Activated CD4-positive, CD25-positive, alpha-beta regulatory T cell treated with anti-CD3 and anti-CD28 coated beads, Interleukin-2, amount 50 U/mL, for 24 hours (primary cell): ENCODE data around the gene HOXA5.

Experiments used
- ATAC-seq, 2 donors: fragments of 150-1000 bp; cut with Tn5 transposase; one replicate each; pipeline ENCODE4 v1.10.0; 2021; ENCODE audit warnings: mild to moderate bottlenecking in 1 of 2, moderate library complexity in 1 of 2

Gene HOXA5

DNA sequence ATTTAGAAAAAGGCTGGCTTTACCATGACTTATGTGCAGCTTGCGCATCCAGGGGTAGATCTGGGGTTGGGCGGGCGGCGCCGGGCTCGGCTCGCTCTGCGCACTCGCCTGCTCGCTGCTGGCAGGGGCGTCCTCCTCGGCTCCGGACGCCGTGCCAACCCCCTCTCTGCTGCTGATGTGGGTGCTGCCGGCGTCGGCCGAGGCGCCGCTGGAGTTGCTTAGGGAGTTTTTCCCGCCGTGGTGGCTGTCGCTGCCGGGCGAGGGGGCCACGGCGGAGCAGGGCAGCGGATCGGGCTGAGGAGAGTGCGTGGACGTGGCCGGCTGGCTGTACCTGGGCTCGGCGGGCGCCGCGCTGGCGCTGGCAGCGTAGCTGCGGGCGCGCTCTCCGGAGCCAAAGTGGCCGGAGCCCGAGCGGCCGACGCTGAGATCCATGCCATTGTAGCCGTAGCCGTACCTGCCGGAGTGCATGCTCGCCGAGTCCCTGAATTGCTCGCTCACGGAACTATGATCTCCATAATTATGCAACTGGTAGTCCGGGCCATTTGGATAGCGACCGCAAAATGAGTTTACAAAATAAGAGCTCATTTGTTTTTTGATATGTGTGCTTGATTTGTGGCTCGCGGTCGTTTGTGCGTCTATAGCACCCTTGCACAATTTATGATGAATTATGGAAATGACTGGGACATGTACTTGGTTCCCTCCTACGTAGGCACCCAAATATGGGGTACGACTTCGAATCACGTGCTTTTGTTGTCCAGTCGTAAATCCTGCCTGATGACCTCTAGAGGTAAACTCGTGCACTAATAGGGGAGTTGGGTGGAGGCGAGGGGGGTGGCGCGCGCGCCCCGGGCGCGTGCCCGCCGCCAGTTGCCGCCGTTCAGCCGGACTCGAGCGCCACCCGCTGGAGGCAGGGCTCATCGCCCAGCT is at the start of gene HOXA5:
Gene HOXA5 (minus strand): TSS at position 659 of the 927 bp plus-strand sequence. CDS start 74 bp downstream, at position 585.
- ATAC-seq, result no peak

DNA sequence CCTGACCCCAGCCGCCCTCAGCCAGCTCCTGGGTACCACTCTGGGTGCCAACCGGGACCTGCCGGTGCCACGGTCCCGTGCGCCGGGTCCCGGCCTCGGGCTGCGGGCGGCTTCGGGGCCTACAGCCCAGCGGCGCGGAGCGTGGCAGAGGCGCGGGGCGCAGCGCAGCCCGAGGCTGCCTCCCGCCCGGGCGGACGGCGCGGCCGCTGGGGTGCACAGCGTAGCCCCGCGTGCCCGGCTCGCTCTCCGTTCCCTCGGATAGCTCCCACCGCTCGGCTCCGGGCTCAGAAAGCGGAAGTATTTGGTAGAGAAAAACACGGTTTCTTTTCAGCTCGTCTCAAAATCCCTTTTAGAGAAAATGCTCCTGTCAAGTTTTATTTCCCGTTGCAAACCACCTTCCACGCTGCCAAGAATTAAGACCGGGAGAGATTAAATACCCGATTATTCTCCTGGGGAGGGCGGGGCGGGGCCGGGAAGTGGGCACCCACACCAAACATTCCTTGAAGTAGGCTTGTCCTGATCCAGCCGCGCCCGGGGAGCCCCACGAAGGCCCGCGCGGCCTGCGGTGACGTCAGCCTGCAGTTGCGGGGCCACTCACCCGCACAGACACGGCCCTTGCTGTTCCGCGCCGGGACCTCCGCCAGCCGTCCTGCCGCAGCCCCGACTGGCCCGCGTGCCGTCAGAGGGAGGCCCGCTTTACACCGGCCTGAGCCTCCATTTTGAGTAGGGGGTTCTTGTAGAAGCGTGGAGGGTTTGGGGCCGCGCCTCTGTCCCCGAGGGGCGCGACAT is 49.3 kb upstream of the HOXA5 start:
- ATAC-seq, result peak; percentile 36 to 57

DNA sequence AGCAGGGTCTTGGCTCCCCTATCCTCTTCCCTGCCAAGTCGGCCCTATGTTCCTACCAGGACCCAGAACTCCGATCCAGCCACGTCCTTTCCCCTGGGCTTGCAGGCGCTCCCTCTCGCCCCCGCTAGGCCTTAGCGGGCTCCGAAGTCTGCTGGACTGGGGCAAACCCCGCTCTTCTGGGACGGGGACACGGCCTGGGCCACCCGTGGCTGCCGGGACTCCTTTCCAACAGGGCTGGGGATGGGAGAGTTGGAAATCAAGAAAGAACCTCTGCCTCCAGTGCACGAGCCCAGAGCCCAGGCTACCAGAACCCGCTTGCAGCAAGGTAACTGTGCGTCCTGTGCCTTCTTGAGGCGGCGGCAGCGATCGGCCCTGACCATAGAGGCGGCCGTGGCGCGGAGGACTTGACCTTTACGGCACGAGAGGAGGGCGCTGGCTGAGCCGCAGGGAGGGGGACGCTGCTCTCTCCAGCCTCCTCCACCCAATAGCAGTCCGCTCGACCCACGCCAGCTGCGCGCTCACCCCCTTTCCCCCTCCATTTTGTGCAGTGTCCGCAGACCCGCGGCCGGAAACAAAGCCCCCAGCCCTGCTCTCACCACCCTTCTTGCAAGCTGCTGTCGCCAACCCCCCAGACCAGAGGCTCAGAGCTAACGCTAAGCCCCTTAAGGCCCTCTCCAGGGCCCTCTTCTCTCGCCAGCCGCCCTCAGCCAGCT is 48.5 kb upstream of the HOXA5 start:
- ATAC-seq, result no peak

GRCh38 chr7:27191161-27191731 is 47.8 kb upstream of the HOXA5 start:
- no peak for ATAC-seq

DNA sequence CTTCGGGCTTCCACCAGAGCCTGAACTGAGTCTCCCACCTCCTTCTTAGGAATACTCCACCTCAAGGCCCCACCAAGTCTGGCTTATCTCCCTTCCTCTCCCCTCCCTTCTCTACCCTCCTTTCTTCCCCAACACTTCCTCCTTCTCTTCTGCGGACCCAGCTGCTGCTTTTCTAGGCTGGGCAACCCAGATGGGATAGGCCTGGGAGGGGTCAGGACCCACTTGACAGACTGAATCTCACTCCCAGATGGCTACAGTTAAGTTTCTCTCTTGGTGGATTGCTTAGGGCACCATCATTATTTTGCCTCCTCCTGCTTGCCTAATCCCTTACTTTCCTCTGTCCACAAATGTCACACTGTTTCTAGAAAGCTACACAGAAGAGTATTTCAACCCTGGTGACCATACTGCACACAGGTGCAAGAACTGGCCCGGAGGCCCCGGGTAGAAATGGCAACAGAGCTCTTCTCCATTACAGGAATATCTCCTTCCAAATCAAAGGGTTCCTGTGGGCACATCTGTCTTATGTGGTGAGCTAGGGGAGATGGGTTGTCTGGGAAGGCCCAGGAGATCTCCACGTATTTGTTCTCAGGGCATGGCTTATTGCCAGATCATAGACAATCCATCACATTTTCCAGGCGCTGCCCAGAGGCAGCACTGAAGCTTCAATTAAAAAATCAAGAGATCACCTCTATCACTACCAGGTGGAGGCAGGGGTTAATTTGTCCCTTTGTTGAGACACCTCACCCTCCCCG is 46.7 kb upstream of the HOXA5 start:
- no peak for ATAC-seq

DNA sequence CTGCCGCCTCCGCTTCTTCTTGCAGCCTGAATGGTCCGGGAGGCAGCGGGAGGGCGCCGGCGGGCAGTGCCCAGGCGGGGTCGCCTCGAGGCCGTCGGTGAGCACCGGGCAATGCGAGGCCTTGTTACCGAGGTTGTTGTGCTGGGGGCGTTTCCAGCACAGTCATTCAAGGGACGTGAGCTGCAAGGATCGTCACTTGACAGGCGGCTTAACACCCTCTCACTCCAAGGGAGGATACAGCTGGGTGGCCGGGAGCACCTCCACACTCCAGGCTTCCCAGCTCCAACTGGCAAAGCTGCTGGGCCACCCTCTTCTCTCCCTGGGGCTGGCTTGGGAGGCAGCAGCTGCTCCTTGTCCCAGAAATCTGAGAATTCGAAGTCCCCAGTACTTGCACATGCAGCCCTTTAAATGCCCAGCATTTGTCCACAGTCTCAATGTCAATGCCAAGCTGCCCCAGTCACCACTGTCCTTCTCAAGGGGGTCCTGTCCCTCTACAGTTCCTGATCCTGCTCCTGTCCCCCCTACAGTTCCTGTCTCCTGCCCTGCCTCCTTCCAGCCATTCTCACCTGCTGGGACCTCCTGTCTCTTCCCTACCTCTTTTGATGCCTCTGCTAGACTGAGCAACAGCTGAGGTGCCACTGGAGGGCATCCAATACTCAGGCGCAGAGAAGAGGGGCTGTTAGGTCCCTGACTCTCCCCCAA is 46.0 kb upstream of the HOXA5 start:
- no peak for ATAC-seq

DNA sequence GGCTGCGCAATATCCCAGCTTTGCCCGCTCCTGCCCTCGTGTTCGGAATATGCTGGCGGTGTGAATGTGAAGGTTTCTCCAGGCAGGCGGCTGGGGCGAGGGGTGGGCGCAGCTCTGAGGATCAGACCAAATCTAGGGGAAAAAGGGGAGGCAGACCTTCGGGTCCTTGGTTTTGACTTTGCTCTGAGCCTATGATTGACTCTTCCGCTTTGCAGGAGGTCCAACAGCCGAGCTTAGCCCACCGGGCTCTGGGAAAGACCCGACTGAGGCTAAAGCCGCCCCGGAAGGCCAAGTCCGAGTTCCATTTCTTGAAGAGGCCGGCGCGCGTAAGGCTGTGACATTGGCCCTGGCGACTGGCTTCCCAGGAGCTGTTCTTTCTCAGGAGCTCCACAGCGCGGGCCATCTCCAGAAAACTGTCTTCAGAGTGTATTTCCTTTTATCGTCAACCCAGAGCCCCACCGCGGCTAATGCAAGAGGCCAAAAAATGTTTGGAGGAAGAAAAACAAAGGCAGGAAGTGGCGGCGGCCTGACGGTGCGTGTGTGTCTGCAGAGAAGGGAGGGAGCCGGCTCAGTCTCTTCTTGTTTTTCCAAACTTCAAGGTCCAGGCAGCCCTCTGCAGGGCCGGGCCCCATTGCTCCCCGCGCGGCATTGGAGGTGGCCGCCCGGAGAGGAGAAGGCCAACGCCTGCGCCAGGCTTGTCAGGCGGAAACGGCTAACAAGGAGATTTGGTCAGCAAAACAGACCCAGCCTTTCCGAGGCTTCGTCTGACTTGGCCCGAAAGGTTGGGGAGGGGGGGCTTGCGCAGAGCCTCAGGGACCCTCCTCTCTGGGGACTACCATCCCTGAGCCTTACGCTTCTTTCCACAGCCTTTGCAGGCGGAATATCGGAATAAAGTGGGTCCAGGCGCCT is 45.2 kb upstream of the HOXA5 start:
- no peak for ATAC-seq

GRCh38 chr7:27187475-27188385 is 44.2 kb upstream of the HOXA5 start:
- no peak for ATAC-seq

DNA sequence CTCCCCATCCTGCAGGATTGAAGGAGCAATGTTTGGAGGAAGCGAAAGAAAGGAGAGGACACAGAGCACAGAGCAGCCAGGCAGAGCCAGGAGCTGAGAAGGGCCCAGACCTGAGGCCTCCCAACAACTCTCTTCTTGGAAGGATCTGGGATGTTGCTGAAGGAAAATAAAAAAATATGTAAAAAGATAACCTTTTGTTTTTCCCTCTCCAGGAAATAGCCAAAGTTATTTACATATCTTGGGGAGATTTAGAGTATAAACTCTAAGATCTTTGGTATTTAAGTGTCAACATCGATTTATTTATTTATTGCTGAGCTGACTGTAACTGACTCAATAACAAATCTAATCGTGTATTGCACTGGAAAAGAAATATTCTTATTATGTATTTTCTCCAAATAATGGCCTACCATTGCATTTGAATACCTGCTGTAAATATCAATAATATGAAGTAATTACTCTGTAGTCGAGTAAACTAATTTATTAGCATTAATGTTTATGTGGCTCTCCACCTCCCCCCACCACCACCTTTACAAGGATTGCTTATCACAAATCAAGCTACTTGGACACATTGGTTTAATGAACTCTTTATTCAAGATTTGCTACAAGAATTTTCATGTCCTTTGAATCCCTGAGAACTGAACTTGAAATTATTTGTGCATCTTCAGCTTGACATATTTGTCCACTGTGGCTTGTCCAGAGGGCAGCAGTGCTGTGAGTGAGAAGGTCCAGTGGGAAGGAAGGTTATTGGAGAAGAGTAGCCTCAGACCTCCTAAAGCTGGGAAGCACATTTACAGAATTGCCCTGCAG is 43.4 kb upstream of the HOXA5 start:
- ATAC-seq, result no peak

- ATAC-seq, result no peak
These were observed 42.6 kb upstream of the HOXA5 start for GRCh38 chr7:27185854-27186667.

- no peak for ATAC-seq
These were observed 41.8 kb upstream of the HOXA5 start, which contains the start of gene HOXA11 for GRCh38 chr7:27185013-27185853. Gene HOXA11 (minus strand): TSS chr7:27185232. CDS start chr7:27185144, 88 bp downstream.

DNA sequence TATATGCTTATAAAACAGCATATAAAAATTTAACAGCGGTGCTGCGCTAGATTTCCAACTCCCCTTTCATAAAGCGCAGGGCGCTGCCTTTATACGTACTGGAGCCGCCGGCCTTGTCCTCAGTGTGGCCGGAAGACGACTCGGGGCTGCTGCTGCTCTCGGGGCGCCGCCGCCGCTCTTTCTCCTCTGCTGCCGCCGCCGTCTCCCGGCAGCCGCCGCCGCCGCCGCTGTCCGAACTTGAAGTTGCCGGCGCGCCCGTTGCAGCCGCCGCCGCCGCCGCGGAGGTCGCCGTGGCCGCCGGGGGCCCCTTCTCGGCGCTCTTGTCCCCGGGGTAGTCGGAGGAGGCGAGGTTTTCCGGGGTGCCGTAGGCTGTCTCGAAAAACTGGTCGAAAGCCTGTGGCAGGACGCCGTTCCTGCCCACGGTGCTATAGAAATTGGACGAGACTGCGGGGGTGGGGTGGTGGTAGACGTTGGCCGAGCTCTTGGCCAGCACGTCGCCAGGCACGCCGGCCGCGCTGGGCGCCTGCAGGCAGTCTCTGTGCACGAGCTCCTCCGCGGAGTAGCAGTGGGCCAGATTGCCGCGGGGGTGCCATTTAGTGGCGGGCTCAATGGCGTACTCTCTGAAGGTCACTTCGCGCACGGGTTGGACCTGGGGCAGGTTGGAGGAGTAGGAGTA is 41.0 kb upstream of the HOXA5 start:
- peak; percentile 30 to 31 for ATAC-seq

DNA sequence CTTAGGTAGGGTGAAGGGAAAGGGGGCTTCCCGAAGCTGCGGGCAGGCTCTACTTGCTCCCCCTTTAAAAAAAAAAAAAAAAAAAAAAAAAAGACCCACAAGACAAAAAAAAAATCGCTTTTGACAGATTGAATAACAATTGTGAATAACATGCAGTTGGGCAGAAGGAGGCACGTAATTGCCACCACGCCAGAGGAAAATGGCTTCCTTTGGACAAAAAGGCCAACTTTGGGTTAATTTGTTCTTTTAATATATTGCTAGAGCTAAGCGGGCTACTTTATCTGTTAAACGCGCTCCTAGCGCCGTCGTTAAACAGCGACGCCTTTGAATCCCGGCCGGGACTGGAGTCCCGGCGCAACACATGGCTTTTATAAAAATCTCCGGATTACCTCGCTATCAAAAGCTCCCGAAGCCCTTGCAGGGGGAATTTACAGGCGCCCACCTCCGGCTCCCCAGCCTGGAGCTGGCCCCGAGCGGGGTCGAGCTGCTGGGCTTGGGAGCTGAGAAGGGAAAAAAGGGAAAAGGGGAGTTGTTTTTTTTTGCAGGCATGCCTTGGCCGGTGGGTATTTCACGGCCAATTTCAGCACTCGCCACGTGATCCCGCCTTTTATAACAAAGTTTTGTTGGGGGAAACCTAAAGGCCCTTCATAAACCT is 40.3 kb upstream of the HOXA5 start:
- no peak for ATAC-seq

DNA sequence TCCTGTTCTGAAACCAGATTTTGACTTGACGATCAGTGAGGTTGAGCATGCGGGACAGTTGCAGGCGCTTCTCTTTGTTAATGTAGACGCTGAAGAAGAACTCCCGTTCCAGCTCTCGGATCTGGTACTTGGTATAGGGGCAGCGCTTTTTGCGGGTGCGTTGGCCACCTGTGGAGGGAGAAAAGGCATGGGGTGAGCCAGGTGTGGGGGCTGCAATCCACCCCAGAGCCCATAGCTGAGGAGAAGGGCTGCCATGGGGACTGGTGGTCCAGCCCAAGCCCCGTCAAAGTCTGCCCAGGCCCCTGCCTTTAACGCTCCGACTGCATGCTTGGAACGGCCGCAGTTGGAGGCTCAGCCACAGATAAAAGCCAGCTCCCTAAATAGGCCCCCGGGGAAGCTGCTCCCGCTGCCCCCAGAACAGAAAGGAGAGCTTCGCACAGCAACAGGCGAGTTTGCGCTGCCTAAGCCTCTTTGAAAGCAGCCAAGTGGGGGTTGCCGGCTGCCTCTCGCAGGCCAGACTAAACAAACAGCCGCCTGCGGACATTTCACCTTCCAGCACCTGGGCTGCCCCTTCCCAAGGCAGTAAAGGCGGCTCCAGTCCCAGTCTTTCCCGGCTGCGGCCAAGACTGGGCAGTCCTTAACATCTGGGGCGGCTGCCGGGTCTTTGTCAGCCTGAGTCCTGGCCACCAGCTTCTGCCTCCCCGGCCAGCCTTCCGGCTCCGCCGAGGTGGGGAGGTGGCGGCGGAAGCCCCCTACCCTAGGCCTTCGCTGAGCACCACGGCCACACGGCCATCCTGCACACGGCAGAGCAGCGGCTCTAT is 39.6 kb upstream of the HOXA5 start:
- ATAC-seq, result no peak
